Measurements from ENCODE around the gene KRTAP12-2. TPM values are rescaled to one million over a fixed set of nuclear protein-coding genes. Genes with fewer than 3 reads are reported as not detected.

KRTAP12-2 gene
- total and polyA plus RNA-seq, 2 donors (not counting 1 experiment from before 2014, with no cell fraction given): not detected

- Histone ChIP-seq H3K4me2 (ENCODE audit: extremely low read depth, insufficient read depth, low read length) (no peak overlapping the region), H3K9ac (ENCODE audit: insufficient read depth, low read length) (no peak overlapping the region), H3K36me3 (ENCODE audit: control insufficient read depth, insufficient read depth, low read length) (no peaks in the 10 kb centered on the region), H3K9me3 (ENCODE audit: control insufficient read depth, insufficient read depth, low read depth, low read length) (no peaks in the 10 kb centered on the region), H3K4me3 (replicated peaks in 1 of 4; ENCODE audit: control extremely low read depth in 1 of 4, insufficient read depth in 1 of 4, low read depth in 3 of 4, low read length in 4 of 4) (no peak overlapping the region), H4K20me1 (ENCODE audit: control insufficient read depth, extremely low read depth, insufficient read depth, low read length) (no peaks in the 10 kb centered on the region), H3K27me3 (ENCODE audit: control insufficient read depth, insufficient read depth, low read length) (peaks cover 14% of the 10 kb centered on the region), H3K27ac (ENCODE audit: insufficient read depth, low read length) (no peak overlapping the region), H3K79me2 (ENCODE audit: control insufficient read depth, insufficient read depth, low read length) (no peaks in the 10 kb centered on the region), H2AFZ (ENCODE audit: low read length) (no peak overlapping the region), H3K4me1 (ENCODE audit: control insufficient read depth, extremely low read depth, insufficient read depth, low read length) (no peaks in the 10 kb centered on the region)
- TF ChIP-seq EZH2 (IDR thresholded peaks at IDR 0.05; ENCODE audit: low read length, missing control alignments): no peak
- TF ChIP-seq CTCF (conservative IDR thresholded peaks at IDR 0.05 in 1 of 2, IDR thresholded peaks at IDR 0.05 in 1 of 2; ENCODE audit: low read depth in 1 of 2, low read length in 2 of 2): no peak
- no peak for DNase-seq (ENCODE audit: low read depth in 2 of 2)
Measured at GRCh38 chr21:44702111-44702972, 35.6 kb upstream of the KRTAP12-2 start.

GRCh38 chr21:44701541-44701940 is 34.8 kb upstream of the KRTAP12-2 start:
- H3K4me1 ChIP-seq (ENCODE audit: control insufficient read depth, extremely low read depth, insufficient read depth, low read length): no peaks in the 10 kb centered on the region
- H4K20me1 ChIP-seq (ENCODE audit: control insufficient read depth, extremely low read depth, insufficient read depth, low read length): no peaks in the 10 kb centered on the region
- H3K4me2 ChIP-seq (ENCODE audit: extremely low read depth, insufficient read depth, low read length): no peak overlapping the region
- no peaks in the 10 kb centered on the region for H3K9me3 ChIP-seq (ENCODE audit: control insufficient read depth, insufficient read depth, low read depth, low read length)
- no peaks in the 10 kb centered on the region for H3K36me3 ChIP-seq (ENCODE audit: control insufficient read depth, insufficient read depth, low read length)
- no peak overlapping the region for H3K9ac ChIP-seq (ENCODE audit: insufficient read depth, low read length)
- H2AFZ ChIP-seq (ENCODE audit: low read length): no peak overlapping the region
- peaks cover 13% of the 10 kb centered on the region for H3K27me3 ChIP-seq (ENCODE audit: control insufficient read depth, insufficient read depth, low read length)
- no peak overlapping the region for H3K27ac ChIP-seq (ENCODE audit: insufficient read depth, low read length)
- H3K4me3 ChIP-seq (replicated peaks in 1 of 4; ENCODE audit: control extremely low read depth in 1 of 4, insufficient read depth in 1 of 4, low read depth in 3 of 4, low read length in 4 of 4): no peak overlapping the region
- DNase-seq (ENCODE audit: low read depth in 2 of 2): no peak
- TF ChIP-seq CTCF (conservative IDR thresholded peaks at IDR 0.05 in 1 of 2, IDR thresholded peaks at IDR 0.05 in 1 of 2; ENCODE audit: low read depth in 1 of 2, low read length in 2 of 2) (no peak), EZH2 (IDR thresholded peaks at IDR 0.05; ENCODE audit: low read length, missing control alignments) (no peak)
- no peaks in the 10 kb centered on the region for H3K79me2 ChIP-seq (ENCODE audit: control insufficient read depth, insufficient read depth, low read length)

DNA sequence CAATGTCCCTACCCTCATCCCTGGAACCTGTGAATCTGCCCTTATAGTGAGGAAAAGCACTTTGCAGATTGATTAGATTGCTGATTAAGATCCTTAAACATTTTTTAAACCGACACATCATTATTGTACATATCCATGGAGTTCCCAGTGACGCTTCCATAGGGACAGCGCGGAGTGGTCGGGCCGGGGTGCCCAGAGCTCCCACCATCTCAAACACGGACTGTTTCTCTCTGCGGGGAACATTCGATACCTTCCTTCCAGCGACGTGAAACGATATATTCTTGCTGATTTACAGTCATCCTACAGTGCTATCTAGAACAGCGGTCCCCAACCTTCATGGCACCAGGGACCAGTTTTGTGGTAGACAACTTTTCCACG is 34.3 kb upstream of the KRTAP12-2 start:
- Histone ChIP-seq H3K4me1 (ENCODE audit: control insufficient read depth, extremely low read depth, insufficient read depth, low read length) (no peaks in the 10 kb centered on the region), H3K9me3 (ENCODE audit: control insufficient read depth, insufficient read depth, low read depth, low read length) (no peaks in the 10 kb centered on the region), H3K36me3 (ENCODE audit: control insufficient read depth, insufficient read depth, low read length) (no peaks in the 10 kb centered on the region), H3K79me2 (ENCODE audit: control insufficient read depth, insufficient read depth, low read length) (no peaks in the 10 kb centered on the region), H3K27ac (ENCODE audit: insufficient read depth, low read length) (no peak overlapping the region), H3K4me2 (ENCODE audit: extremely low read depth, insufficient read depth, low read length) (no peak overlapping the region), H2AFZ (ENCODE audit: low read length) (no peak overlapping the region), H3K4me3 (replicated peaks in 1 of 4; ENCODE audit: control extremely low read depth in 1 of 4, insufficient read depth in 1 of 4, low read depth in 3 of 4, low read length in 4 of 4) (no peak overlapping the region), H3K9ac (ENCODE audit: insufficient read depth, low read length) (no peak overlapping the region), H3K27me3 (ENCODE audit: control insufficient read depth, insufficient read depth, low read length) (peaks cover 8% of the 10 kb centered on the region), H4K20me1 (ENCODE audit: control insufficient read depth, extremely low read depth, insufficient read depth, low read length) (no peaks in the 10 kb centered on the region)
- no peak for DNase-seq (ENCODE audit: low read depth in 2 of 2)
- no peak for TF ChIP-seq CTCF (conservative IDR thresholded peaks at IDR 0.05 in 1 of 2, IDR thresholded peaks at IDR 0.05 in 1 of 2; ENCODE audit: low read depth in 1 of 2, low read length in 2 of 2)
- no peak for TF ChIP-seq EZH2 (IDR thresholded peaks at IDR 0.05; ENCODE audit: low read length, missing control alignments)

All from fibroblast of lung (primary cell).